Measurements from ENCODE around the gene ORC5. TPM values are rescaled to one million over a fixed set of nuclear protein-coding genes. Genes with fewer than 3 reads are reported as not detected.

The ORC5 gene
- total RNA-seq, 3 donors from 2014 or later, result 36.1 to 39.7 (median 38.6) TPM

Other genes starting within 250 kb of the ORC5 start
- gene RELN, start 218.4 kb downstream of the ORC5 start, total RNA-seq, result under 1 TPM; 0.15 to 0.24 (median 0.22) TPM
- not detected for gene LHFPL3, start 120.6 kb upstream of the ORC5 start, total RNA-seq

All from activated T-cell treated with anti-CD3 and anti-CD28 coated beads, Interleukin-2, amount 50 U/mL, for 4 hours (primary cell).